Ovary (tissue), 10 donors: Measurements from ENCODE around the gene ZNF322. TPM values are rescaled to one million over a fixed set of nuclear protein-coding genes. Genes with fewer than 3 reads are reported as not detected.
A peak's percentile ranks its signal among the peaks of the same experiment; 100 is the strongest.
"Not testable (repeated sequence)": the region's sequence is repeated elsewhere in the genome, so short reads cannot be mapped to it uniquely, and the experiment has no call there.

ENCODE experiments used
- DNase-seq, 5 donors: peaks; one replicate each; pipeline ENCODE4 v3.0.0-alpha.2; 2019 to 2020
- H3K27ac ChIP-seq, 2 donors: fragments of 200-600 bp; one replicate each; pipeline versions ENCODE4 v1.5.1 to v1.8.0; 2019 to 2022
- H3K27me3 ChIP-seq: fragments of 200-600 bp; one replicate; pipeline ENCODE4 v1.8.0; 2022
- H3K36me3 ChIP-seq: fragments of 200-600 bp; sonication (generic); one replicate; pipeline ENCODE4 v1.5.1; 2019
- H3K4me1 ChIP-seq: one replicate; pipeline ENCODE4 v1.8.1; 2013; ENCODE audit warnings: mild to moderate bottlenecking, moderate library complexity; ENCODE audit not compliant: insufficient read depth
- H3K4me3 ChIP-seq: fragments of 200-600 bp; sonication (generic); one replicate; pipeline ENCODE4 v1.5.1; 2017
- H3K9me3 ChIP-seq, 2 donors: fragments of 200-600 bp in 1 of 2; sonication (generic) in 1 of 2; one replicate each; pipeline versions ENCODE4 v1.5.1 to v1.8.1; 2013 to 2019; ENCODE audit warnings: mild to moderate bottlenecking in 1 of 2, moderate library complexity in 1 of 2
- EP300 ChIP-seq: sonication (generic); formaldehyde crosslinking; IDR thresholded peaks from one replicate; pipeline ENCODE4 v1.6.1; 2017; ENCODE audit warnings: antibody characterized with exemption
- POLR2A ChIP-seq: fragments of 450-650 bp; IDR thresholded peaks from one replicate; pipeline ENCODE4 v1.6.1; 2017; ENCODE audit warnings: antibody characterized with exemption, mild to moderate bottlenecking, moderate library complexity
- WGBS, 3 donors: extraction: QIAGEN DNeasy Blood & Tissue Kit in 1 of 3; methylation state at CpG; one replicate each; pipeline versions ENCODE4 v1.1.5 to v1.1.7; 2013 to 2017; 5-methylcytosine and 5-hydroxymethylcytosine counted together
- intact Hi-C, 4 donors: fragments of 100-400 bp; cut with DNase I; formaldehyde crosslinking; loops; one replicate each; pipeline versions ENCODE4 v1.11.0 to v1.15.1; 2022 to 2023
- long read RNA-seq, 3 donors: library from polyadenylated mRNA in 2 of 3; unstranded in 2 of 3; transcript quantifications; one replicate each; pipeline ENCODE4 v2.0.0 and lab custom pipeline, GENCODE V29; 2021 to 2026
- polyA plus RNA-seq, 2 donors: library from polyadenylated mRNA; stranded (reverse); fragments of 200-250 nt in 1 of 2; fragments of 350-450 nt in 1 of 2; fragmentation: Illumina TruSeq in 1 of 2; extraction: RNeasy Lipid Tissue Mini Kit (QIAGEN cat#74804) in 1 of 2; gene quantifications; one replicate each; pipeline ENCODE4 v1.2.3, GENCODE V29; 2013 to 2014
- total RNA-seq, 7 donors: library from RNA; depleted of rRNA in 2 of 7; stranded (reverse); fragments of >200 nt in 2 of 7; fragmentation: NEBNext Ultra II Directional in 3 of 7; extraction: Animal tissue kit (Norgen Biotek cat#: 25700) in 3 of 7; gene quantifications; one replicate each; pipeline versions ENCODE4 v1.1.0 to v1.2.4, GENCODE V29; 2016 to 2023
- TF ChIP-seq, protein P1 (sequence below), 3 donors: fragments of 450-650 bp in 2 of 3; fragments of 200-600 bp in 1 of 3; IDR thresholded peaks; one replicate each; pipeline versions ENCODE4 v1.5.1 to v1.8.0; 2016 to 2022; ENCODE audit warnings: antibody characterized with exemption in 3 of 3, mild to moderate bottlenecking in 1 of 3
- donor health status: DM: no; HTN: no; CAD: no; lungs with moderate emphysema.
- donor health status: DM: no; HTN: no; CAD: no.
- donor health status: Bipolar disorder and iron deficiency.
- donor health status: DM: yes; HTN: yes; CAD: no.
- donor health status: DM: no; HTN: no; CAD: no.
- donor health status: DM: yes; HTN: yes; CAD: no.

Gene ZNF322
- 10 to 100 TPM; 15.2 to 41.2 (median 32.8) TPM for total RNA-seq
- 10 to 100 TPM; 14.2 to 16.5 TPM for polyA plus RNA-seq
- long read RNA-seq, donor 1, full-length matches to known transcripts = 31 of 40 reads
- long read RNA-seq, donor 1, partial matches to known transcripts = 3 of 40 reads
- long read RNA-seq, donor 1, other reads (novel, unspliced or antisense) = 6 of 40 reads
- long read RNA-seq, donor 2, full-length matches to known transcripts = 18 of 18 reads
- long read RNA-seq, donor 2, partial matches to known transcripts = 0 of 18 reads
- long read RNA-seq, donor 2, other reads (novel, unspliced or antisense) = 0 of 18 reads
- long read RNA-seq, donor 3, full-length matches to known transcripts = 50 of 57 reads
- long read RNA-seq, donor 3, partial matches to known transcripts = 0 of 57 reads
- long read RNA-seq, donor 3, other reads (novel, unspliced or antisense) = 7 of 57 reads

GRCh38 chr6:26659042-26659999 is at the start of gene ZNF322:
ZNF322 (minus strand) TSS chr6:26659746; CDS start chr6:26638553, 21,193 bp downstream.
- intact Hi-C loops = no loop called here
- Histone ChIP-seq H3K9me3 (no peaks in the 10 kb centered on the region), H3K4me3 (peak within 1 kb of the TSS; percentile 84), H3K27ac (peak within 1 kb of the TSS in 1 of 2 donors; percentile 58), H3K4me1 (peaks cover 3% of the 10 kb centered on the region), H3K27me3 (no peaks in the 10 kb centered on the region), H3K36me3 (no peaks in the 10 kb centered on the region)
- TF ChIP-seq EP300 = no peak
- peak; percentile 75 for TF ChIP-seq POLR2A
- TF ChIP-seq, protein P1, sequence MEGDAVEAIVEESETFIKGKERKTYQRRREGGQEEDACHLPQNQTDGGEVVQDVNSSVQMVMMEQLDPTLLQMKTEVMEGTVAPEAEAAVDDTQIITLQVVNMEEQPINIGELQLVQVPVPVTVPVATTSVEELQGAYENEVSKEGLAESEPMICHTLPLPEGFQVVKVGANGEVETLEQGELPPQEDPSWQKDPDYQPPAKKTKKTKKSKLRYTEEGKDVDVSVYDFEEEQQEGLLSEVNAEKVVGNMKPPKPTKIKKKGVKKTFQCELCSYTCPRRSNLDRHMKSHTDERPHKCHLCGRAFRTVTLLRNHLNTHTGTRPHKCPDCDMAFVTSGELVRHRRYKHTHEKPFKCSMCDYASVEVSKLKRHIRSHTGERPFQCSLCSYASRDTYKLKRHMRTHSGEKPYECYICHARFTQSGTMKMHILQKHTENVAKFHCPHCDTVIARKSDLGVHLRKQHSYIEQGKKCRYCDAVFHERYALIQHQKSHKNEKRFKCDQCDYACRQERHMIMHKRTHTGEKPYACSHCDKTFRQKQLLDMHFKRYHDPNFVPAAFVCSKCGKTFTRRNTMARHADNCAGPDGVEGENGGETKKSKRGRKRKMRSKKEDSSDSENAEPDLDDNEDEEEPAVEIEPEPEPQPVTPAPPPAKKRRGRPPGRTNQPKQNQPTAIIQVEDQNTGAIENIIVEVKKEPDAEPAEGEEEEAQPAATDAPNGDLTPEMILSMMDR (IDR thresholded peaks at IDR 0.05) = peak in 2 of 3 donors; percentile 10 to 30
- WGBS, 3 donors = 1 to 5% (median 3%) methylated on average over 53 to 55 of the region's 56 CpGs
- peak; percentile 93 to 97 (median 94) for DNase-seq

- DNase-seq, H3K27ac ChIP-seq, H3K9me3 ChIP-seq, intact Hi-C loops, H3K4me1 ChIP-seq, H3K27me3 ChIP-seq, H3K36me3 ChIP-seq, H3K4me3 ChIP-seq: not testable (repeated sequence)
- no CpG with 5 or more reads among the region's 4 CpGs for WGBS, 3 donors
Observed at GRCh38 chr6:26705780-26706179, 46.2 kb upstream of the ZNF322 start.

DNA sequence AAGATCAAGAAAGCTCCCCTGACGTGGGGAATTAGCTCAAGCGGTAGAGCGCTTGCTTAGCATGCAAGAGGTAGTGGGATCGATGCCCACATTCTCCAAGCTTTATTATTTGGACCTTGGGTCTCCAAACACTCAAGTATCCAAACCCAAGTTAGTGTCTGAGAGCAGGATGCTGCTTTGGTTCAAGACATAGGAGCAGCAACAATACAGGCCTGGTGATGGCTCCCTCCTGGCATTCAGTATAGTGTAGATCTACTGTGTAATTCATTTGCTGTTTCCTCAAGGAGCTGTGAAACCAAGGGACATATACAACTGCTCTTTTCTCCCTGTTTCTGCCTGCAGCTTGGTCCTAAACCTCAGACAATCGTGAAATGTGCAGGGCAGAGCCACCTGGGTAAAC is 45.8 kb upstream of the ZNF322 start:
- H3K27ac ChIP-seq, H3K4me1 ChIP-seq, H3K27me3 ChIP-seq, DNase-seq, H3K4me3 ChIP-seq, H3K9me3 ChIP-seq, intact Hi-C loops, H3K36me3 ChIP-seq: not testable (repeated sequence)
- WGBS, 3 donors = no CpG with 5 or more reads among the region's 5 CpGs

GRCh38 chr6:26701023-26701747 is 41.6 kb upstream of the ZNF322 start:
- H3K4me3 ChIP-seq, DNase-seq, H3K36me3 ChIP-seq, H3K27me3 ChIP-seq, H3K27ac ChIP-seq, H3K9me3 ChIP-seq, intact Hi-C loops, H3K4me1 ChIP-seq: not testable (repeated sequence)
- no CpG with 5 or more reads among the region's 17 CpGs for WGBS, 3 donors

GRCh38 chr6:26697496-26697895 is 38.0 kb upstream of the ZNF322 start:
- DNase-seq, H3K27ac ChIP-seq, H3K27me3 ChIP-seq, H3K9me3 ChIP-seq, H3K4me1 ChIP-seq, H3K36me3 ChIP-seq, intact Hi-C loops, H3K4me3 ChIP-seq: not testable (repeated sequence)
- WGBS, 3 donors = no CpG with 5 or more reads among the region's 16 CpGs

DNA sequence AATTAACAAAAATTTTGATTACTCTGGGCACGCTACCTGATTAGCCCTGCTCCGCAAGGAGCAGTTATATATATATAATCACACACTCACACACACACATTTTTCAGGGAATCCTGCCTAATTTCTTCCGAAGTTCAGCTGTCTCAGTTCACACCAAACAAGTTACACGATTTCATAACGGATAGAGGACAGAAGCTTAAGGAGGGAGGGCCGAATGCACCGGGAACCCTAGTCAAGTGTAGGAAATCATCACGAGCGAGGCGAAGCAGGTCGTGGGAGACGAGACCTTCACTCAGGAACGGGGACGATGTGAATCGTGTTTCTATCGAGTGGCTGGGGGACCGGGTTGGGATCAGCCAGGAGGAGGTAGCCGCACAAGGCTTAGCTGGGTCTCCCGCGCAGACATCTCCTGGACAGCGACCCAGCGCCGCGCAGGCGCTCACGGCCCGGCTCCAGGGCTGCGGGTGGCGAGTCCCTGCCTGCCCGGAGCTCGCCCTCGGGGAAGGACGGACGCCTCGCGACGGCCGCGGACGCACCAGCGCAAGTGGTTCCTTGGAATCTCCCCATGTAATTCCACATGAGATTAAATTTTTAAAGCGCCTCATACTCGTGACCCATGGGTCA is 29.9 kb upstream of the ZNF322 start:
- H3K4me3 ChIP-seq, H3K27me3 ChIP-seq, H3K36me3 ChIP-seq, H3K9me3 ChIP-seq, H3K4me1 ChIP-seq, H3K27ac ChIP-seq, DNase-seq, intact Hi-C loops: not testable (repeated sequence)
- WGBS, 3 donors = no CpG with 5 or more reads among the region's 43 CpGs

- H3K27me3 ChIP-seq, intact Hi-C loops, H3K27ac ChIP-seq, H3K36me3 ChIP-seq, H3K9me3 ChIP-seq, DNase-seq, H3K4me1 ChIP-seq, H3K4me3 ChIP-seq: not testable (repeated sequence)
- WGBS, 3 donors = no CpG with 5 or more reads among the region's 5 CpGs
Observed at GRCh38 chr6:26682435-26683042, 23.0 kb upstream of the ZNF322 start.

DNA sequence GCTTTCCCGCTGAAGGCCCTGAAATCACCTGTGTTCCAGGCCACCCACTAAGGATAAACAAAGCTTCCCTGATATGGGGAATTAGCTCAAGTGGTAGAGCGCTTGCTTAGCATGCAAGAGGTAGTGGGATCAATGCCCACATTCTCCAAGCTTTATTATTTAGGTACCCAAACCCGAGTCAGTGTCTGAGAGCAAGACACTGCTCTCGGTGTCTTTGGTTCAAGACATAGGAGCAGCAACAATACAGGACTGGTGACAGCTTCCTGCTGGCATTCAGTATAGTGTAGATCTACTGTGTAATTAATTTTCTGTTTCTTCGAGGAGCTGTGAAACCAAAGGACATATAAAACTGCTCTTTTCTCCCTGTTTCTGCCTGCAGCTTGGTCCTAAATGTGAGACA is 13.7 kb upstream of the ZNF322 start:
- H3K4me1 ChIP-seq, DNase-seq, H3K27me3 ChIP-seq, H3K27ac ChIP-seq, intact Hi-C loops, H3K9me3 ChIP-seq, H3K4me3 ChIP-seq, H3K36me3 ChIP-seq: not testable (repeated sequence)
- no CpG with 5 or more reads among the region's 5 CpGs for WGBS, 3 donors

DNA sequence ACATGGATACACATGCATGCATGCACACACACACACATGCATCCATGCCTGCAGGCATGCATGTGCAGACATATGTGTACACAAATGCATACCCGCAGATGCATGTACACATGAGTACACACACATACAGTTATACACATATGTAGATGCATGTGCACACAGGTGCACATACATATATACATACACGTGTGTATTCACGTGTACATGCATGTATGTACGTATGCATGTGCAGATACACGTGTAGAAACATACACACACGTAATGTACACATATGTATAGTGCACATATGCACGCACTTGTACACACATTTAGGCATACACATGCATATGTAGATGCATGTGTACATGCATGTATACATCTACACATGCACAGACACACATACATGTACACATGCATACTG is 11.0 kb upstream of the ZNF322 start:
- DNase-seq, H3K27ac ChIP-seq, H3K4me1 ChIP-seq, H3K4me3 ChIP-seq, intact Hi-C loops, H3K36me3 ChIP-seq, H3K27me3 ChIP-seq, H3K9me3 ChIP-seq: not testable (repeated sequence)
- 74 to 88% (median 85%) methylated on average over 7 of the region's 7 CpGs for WGBS, 3 donors
